HG03439 (cell line): ENCODE data around the gene UBE2L6.
A peak's percentile ranks its signal among the peaks of the same experiment; 100 is the strongest.
"Not testable (repeated sequence)": the region's sequence is repeated elsewhere in the genome, so short reads cannot be mapped to it uniquely, and the experiment has no call there.

Experiments
- ATAC-seq: cut with Tn5 transposase; IDR thresholded peaks from one replicate; pipeline ENCODE4 v1.9.1; 2021; ENCODE audit warnings: mild to moderate bottlenecking, moderate library complexity; ENCODE audit not compliant: unreplicated experiment

UBE2L6 gene

GRCh38 chr11:57568330-57568766, 876 bp upstream of the UBE2L6 start:
- ATAC-seq = peak; percentile 12

GRCh38 chr11:57566905-57567514, 462 bp downstream of the UBE2L6 start:
- peak; percentile 5 for ATAC-seq

- peak; percentile 55 for ATAC-seq
Observed at GRCh38 chr11:57566005-57566904, 1.2 kb downstream of the UBE2L6 start.

- ATAC-seq = no peak
Observed at GRCh38 chr11:57562596-57562995, 4.9 kb downstream of the UBE2L6 start.

- no peak for ATAC-seq
Observed at GRCh38 chr11:57560146-57560545, 7.3 kb downstream of the UBE2L6 start.

GRCh38 chr11:57556041-57556440, 11.4 kb downstream of the UBE2L6 start:
- no peak for ATAC-seq

- ATAC-seq = no peak
Observed at GRCh38 chr11:57555393-57555792, 12.1 kb downstream of the UBE2L6 start.

GRCh38 chr11:57552479-57552878, 15.0 kb downstream of the UBE2L6 start:
- ATAC-seq = no peak

- no peak for ATAC-seq
Observed at GRCh38 chr11:57551941-57552340, 15.5 kb downstream of the UBE2L6 start.

GRCh38 chr11:57549983-57550382, 17.5 kb downstream of the UBE2L6 start:
- ATAC-seq = no peak

- peak; percentile 78 for ATAC-seq
Observed at GRCh38 chr11:57547854-57548377, 19.6 kb downstream of the UBE2L6 start.

GRCh38 chr11:57546869-57547475, 20.5 kb downstream of the UBE2L6 start:
- peak; percentile 50 for ATAC-seq

- ATAC-seq = no peak
Observed at GRCh38 chr11:57546451-57546850, 21.0 kb downstream of the UBE2L6 start.

- no peak for ATAC-seq
Observed at GRCh38 chr11:57545883-57546282, 21.6 kb downstream of the UBE2L6 start.

- no peak for ATAC-seq
Observed at GRCh38 chr11:57544566-57544965, 22.9 kb downstream of the UBE2L6 start.

GRCh38 chr11:57543593-57543992, 23.9 kb downstream of the UBE2L6 start:
- ATAC-seq = no peak

GRCh38 chr11:57542582-57542981, 24.9 kb downstream of the UBE2L6 start:
- no peak for ATAC-seq

GRCh38 chr11:57541169-57541568, 26.3 kb downstream of the UBE2L6 start:
- no peak for ATAC-seq

- ATAC-seq = no peak
Observed at GRCh38 chr11:57539342-57539741, 28.1 kb downstream of the UBE2L6 start.

- no peak for ATAC-seq
Observed at GRCh38 chr11:57536947-57537619, 30.4 kb downstream of the UBE2L6 start, which contains the start of gene SMTNL1. SMTNL1 (plus strand) TSS chr11:57537595; CDS start chr11:57542643, 5,048 bp downstream.

- not testable (repeated sequence) for ATAC-seq
Observed at GRCh38 chr11:57534449-57534848, 33.0 kb downstream of the UBE2L6 start.
